Measurements from ENCODE around the gene ABHD17C.
"Not testable (repeated sequence)": the region's sequence is repeated elsewhere in the genome, so short reads cannot be mapped to it uniquely, and the experiment has no call there.

Gene ABHD17C

DNA sequence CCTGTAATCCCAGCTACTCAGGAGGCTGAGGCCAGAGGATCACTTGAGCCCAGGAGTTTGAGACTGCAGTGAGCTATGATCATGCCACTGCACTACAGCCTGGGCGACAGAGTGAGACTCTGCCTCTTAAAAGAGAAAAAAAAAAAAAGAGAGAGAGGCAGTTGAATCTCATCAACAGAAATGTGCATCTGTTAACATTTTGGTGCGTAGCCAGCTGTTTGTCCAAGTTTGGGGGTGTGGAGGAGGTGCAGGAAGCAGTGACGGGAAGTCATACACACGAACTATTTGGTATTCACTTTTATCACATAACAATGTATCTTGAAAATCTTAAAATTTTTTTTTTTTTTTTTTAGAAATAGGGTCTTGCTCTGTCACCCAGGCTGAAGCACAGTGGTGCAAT is 65.8 kb downstream of the ABHD17C start:
- no peak for TF ChIP-seq CTCF (IDR thresholded peaks at IDR 0.05)
- no peaks in the 10 kb centered on the region for H3K27me3 ChIP-seq (ENCODE audit: control insufficient read depth, insufficient read depth, low read length)
- no peak overlapping the region for H3K9ac ChIP-seq
- H3K9me3 ChIP-seq (ENCODE audit: control insufficient read depth, low read length) = no peaks in the 10 kb centered on the region
- no peaks in the 10 kb centered on the region for H3K79me2 ChIP-seq
- no peak overlapping the region for H3K4me2 ChIP-seq (ENCODE audit: low read length)
- H3K4me3 ChIP-seq (ENCODE audit: low read depth, low read length) = no peak overlapping the region
- H3K27ac ChIP-seq = no peak overlapping the region
- H2AFZ ChIP-seq = no peak overlapping the region
- H3K36me3 ChIP-seq (ENCODE audit: control insufficient read depth, insufficient read depth, low read length) = no peaks in the 10 kb centered on the region
- H3K4me1 ChIP-seq = no peaks in the 10 kb centered on the region

GRCh38 chr15:80761754-80762153 is 66.6 kb downstream of the ABHD17C start:
- Histone ChIP-seq H3K9ac (no peak overlapping the region), H3K4me1 (no peaks in the 10 kb centered on the region), H3K27me3 (ENCODE audit: control insufficient read depth, insufficient read depth, low read length) (no peaks in the 10 kb centered on the region), H3K79me2 (no peaks in the 10 kb centered on the region), H3K27ac (no peak overlapping the region), H3K4me3 (ENCODE audit: low read depth, low read length) (no peak overlapping the region), H3K36me3 (ENCODE audit: control insufficient read depth, insufficient read depth, low read length) (no peaks in the 10 kb centered on the region), H3K9me3 (ENCODE audit: control insufficient read depth, low read length) (no peaks in the 10 kb centered on the region), H3K4me2 (ENCODE audit: low read length) (no peak overlapping the region), H2AFZ (no peak overlapping the region)
- TF ChIP-seq CTCF (IDR thresholded peaks at IDR 0.05) = no peak

- not testable (repeated sequence) for H2AFZ ChIP-seq; H3K27me3 ChIP-seq (ENCODE audit: control insufficient read depth, insufficient read depth, low read length); H3K9me3 ChIP-seq (ENCODE audit: control insufficient read depth, low read length); H3K4me1 ChIP-seq; H3K4me2 ChIP-seq (ENCODE audit: low read length); H3K9ac ChIP-seq; H3K27ac ChIP-seq; H3K36me3 ChIP-seq (ENCODE audit: control insufficient read depth, insufficient read depth, low read length); H3K4me3 ChIP-seq (ENCODE audit: low read depth, low read length); H3K79me2 ChIP-seq
Measured at GRCh38 chr15:80763235-80763634, 68.1 kb downstream of the ABHD17C start.

- no peak for TF ChIP-seq CTCF (IDR thresholded peaks at IDR 0.05)
- no peak overlapping the region for H3K9ac ChIP-seq
- no peak overlapping the region for H3K4me2 ChIP-seq (ENCODE audit: low read length)
- H3K9me3 ChIP-seq (ENCODE audit: control insufficient read depth, low read length) = no peaks in the 10 kb centered on the region
- H3K36me3 ChIP-seq (ENCODE audit: control insufficient read depth, insufficient read depth, low read length) = no peaks in the 10 kb centered on the region
- no peak overlapping the region for H2AFZ ChIP-seq
- H3K4me3 ChIP-seq (ENCODE audit: low read depth, low read length) = no peak overlapping the region
- H3K79me2 ChIP-seq = no peaks in the 10 kb centered on the region
- H3K27ac ChIP-seq = no peak overlapping the region
- no peaks in the 10 kb centered on the region for H3K4me1 ChIP-seq
- H3K27me3 ChIP-seq (ENCODE audit: control insufficient read depth, insufficient read depth, low read length) = no peaks in the 10 kb centered on the region
Measured at GRCh38 chr15:80764535-80764934, 69.4 kb downstream of the ABHD17C start.

GRCh38 chr15:80766275-80766674 is 71.2 kb downstream of the ABHD17C start:
- no peak overlapping the region for H3K9ac ChIP-seq
- H3K4me3 ChIP-seq (ENCODE audit: low read depth, low read length) = no peak overlapping the region
- H3K9me3 ChIP-seq (ENCODE audit: control insufficient read depth, low read length) = no peaks in the 10 kb centered on the region
- H3K79me2 ChIP-seq = no peaks in the 10 kb centered on the region
- no peak overlapping the region for H3K4me2 ChIP-seq (ENCODE audit: low read length)
- TF ChIP-seq CTCF (IDR thresholded peaks at IDR 0.05) = no peak
- no peaks in the 10 kb centered on the region for H3K4me1 ChIP-seq
- no peaks in the 10 kb centered on the region for H3K36me3 ChIP-seq (ENCODE audit: control insufficient read depth, insufficient read depth, low read length)
- H3K27ac ChIP-seq = no peak overlapping the region
- no peaks in the 10 kb centered on the region for H3K27me3 ChIP-seq (ENCODE audit: control insufficient read depth, insufficient read depth, low read length)
- no peak overlapping the region for H2AFZ ChIP-seq
